ENCODE measurements around the gene MICA. TPM values are rescaled to one million over a fixed set of nuclear protein-coding genes. Genes with fewer than 3 reads are reported as not detected.

MICA gene
- total RNA-seq, 1 experiment from 2014 or later, result 41.2 TPM

DNA sequence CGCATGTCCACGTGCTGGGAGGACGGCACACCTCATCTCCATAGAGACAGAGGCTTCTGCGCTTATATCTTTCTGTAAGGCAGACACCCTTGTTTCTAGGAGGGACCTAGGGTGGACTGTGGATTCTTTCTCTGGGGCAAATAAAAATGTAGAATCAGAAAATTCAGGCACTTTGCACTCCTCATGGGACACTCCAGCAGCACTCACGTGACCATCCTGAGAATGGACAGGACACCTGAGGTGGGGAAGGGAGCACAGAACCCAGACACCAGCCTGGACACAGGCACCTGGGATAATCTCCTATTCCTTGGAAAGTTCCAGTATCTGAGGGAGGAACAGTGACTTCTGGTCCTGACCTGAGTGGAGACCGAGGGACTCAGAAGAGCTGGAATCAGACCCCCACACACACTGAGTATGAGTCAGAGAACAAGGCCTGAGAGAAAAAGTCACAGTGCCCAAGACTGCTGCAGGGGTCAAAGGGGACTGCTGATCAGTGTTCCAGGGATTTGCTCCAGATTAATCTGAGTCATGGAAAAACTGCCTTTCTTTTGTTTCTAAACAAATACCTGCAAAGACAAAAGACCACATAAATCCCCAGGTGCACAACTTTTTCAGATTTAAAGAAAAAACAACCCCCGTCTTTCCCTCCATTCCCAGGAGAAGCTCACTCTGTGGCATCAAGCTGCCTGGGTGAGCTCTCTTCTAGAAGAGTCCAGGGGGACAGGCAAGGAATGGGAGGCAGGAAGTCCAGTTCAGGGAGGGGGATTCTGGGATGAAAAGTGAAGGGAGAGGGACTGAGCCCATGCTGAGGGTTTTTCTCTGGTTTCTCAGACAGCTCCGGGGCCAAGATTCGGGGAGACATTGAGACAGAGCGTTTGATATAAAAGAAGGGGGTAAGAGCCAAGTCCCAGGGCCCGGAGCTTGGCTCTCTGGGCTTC is 58.9 kb downstream of the MICA start:
- intact Hi-C loops (cut with micrococcal nuclease; ENCODE audit: unreplicated experiment), result no loop called here
- Histone ChIP-seq H3K27ac (ENCODE audit: low read depth, low read length, poor library complexity, severe bottlenecking) (no peak overlapping the region), H3K4me3 (ENCODE audit: low read depth, low read length, poor library complexity, severe bottlenecking) (peak overlapping the region; percentile 29), H3K4me1 (ENCODE audit: insufficient read depth, low read length, poor library complexity, severe bottlenecking) (no peaks in the 10 kb centered on the region), H3K36me3 (ENCODE audit: insufficient read depth, low read length, poor library complexity, severe bottlenecking) (no peaks in the 10 kb centered on the region), H3K27me3 (replicated peaks; ENCODE audit: insufficient read depth, low read depth, low read length, poor library complexity) (peaks cover 6% of the 10 kb centered on the region), H3K9me3 (ENCODE audit: low read depth, low read length, poor library complexity, severe bottlenecking) (no peaks in the 10 kb centered on the region)
- TF ChIP-seq, protein P1, sequence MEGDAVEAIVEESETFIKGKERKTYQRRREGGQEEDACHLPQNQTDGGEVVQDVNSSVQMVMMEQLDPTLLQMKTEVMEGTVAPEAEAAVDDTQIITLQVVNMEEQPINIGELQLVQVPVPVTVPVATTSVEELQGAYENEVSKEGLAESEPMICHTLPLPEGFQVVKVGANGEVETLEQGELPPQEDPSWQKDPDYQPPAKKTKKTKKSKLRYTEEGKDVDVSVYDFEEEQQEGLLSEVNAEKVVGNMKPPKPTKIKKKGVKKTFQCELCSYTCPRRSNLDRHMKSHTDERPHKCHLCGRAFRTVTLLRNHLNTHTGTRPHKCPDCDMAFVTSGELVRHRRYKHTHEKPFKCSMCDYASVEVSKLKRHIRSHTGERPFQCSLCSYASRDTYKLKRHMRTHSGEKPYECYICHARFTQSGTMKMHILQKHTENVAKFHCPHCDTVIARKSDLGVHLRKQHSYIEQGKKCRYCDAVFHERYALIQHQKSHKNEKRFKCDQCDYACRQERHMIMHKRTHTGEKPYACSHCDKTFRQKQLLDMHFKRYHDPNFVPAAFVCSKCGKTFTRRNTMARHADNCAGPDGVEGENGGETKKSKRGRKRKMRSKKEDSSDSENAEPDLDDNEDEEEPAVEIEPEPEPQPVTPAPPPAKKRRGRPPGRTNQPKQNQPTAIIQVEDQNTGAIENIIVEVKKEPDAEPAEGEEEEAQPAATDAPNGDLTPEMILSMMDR (conservative IDR thresholded peaks at IDR 0.05; ENCODE audit: low read depth, low read length), result no peak
- no peak for TF ChIP-seq EZH2 (IDR thresholded peaks at IDR 0.05; ENCODE audit: borderline replicate concordance, low read depth, low read length, poor library complexity, severe bottlenecking)
- no TSS peak for BruUV-seq (replicated peaks)
- ChIA-PET POLR2A (ENCODE audit: low non-redundant PET) (no interaction called here), CTCF (interaction anchor here (0.5 kb wide), 1 partner anchor 29 kb away, joined by 4 read pairs; no protein-coding TSS in a partner anchor)
- no peak for DNase-seq (ENCODE audit: low spot score)

DNA sequence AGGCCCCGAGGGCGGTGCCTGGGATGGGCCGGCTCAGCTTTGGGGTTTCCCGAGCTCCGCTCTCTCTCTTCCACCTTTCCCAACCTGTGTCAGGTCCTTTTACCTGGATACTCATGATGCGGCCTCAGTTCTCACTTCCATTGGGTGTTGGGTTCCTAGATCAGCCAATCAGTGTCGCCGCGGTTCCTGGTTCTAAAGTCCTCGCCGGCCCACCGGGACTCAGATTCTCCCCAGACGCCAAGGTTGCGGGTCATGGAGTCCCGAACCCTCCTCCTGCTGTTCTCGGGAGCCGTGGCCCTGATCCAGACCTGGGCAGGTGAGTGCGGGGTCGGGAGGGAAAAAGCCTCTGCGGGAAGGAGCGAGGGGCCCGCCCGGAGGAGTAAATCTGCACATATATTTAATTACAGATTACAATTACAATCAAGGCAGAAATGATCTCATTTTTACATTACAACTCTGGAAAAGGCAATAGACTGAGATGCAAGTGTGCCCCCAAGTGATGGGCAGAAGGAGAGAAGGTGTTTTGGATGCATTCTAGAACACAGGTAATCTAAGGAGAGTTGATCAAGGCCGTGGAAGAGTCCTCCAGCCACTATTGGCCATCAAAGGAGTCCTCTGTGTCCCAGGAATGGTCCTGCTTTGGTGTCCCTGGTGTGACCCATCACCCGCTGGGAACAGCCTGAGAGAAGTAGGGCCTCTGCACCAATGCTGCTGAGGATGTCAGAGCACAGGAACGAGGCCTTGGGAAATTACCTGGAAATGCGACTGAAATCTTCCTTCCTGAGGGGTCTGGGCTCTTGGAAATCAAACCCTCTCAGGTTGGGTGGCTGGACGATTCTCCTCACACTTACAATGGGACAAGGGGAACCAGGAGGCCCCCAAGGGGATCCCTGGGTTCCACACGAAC is 59.8 kb downstream of the MICA start:
- TF ChIP-seq, protein P1 (conservative IDR thresholded peaks at IDR 0.05; ENCODE audit: low read depth, low read length), result no peak
- TF ChIP-seq EZH2 (IDR thresholded peaks at IDR 0.05; ENCODE audit: borderline replicate concordance, low read depth, low read length, poor library complexity, severe bottlenecking), result no peak
- intact Hi-C loops (cut with micrococcal nuclease; ENCODE audit: unreplicated experiment), result no loop called here
- Histone ChIP-seq H3K4me3 (ENCODE audit: low read depth, low read length, poor library complexity, severe bottlenecking) (peak overlapping the region; percentile 29), H3K27ac (ENCODE audit: low read depth, low read length, poor library complexity, severe bottlenecking) (no peak overlapping the region), H3K36me3 (ENCODE audit: insufficient read depth, low read length, poor library complexity, severe bottlenecking) (no peaks in the 10 kb centered on the region), H3K27me3 (replicated peaks; ENCODE audit: insufficient read depth, low read depth, low read length, poor library complexity) (peaks cover 6% of the 10 kb centered on the region), H3K4me1 (ENCODE audit: insufficient read depth, low read length, poor library complexity, severe bottlenecking) (no peaks in the 10 kb centered on the region), H3K9me3 (ENCODE audit: low read depth, low read length, poor library complexity, severe bottlenecking) (no peaks in the 10 kb centered on the region)
- POLR2A ChIA-PET (ENCODE audit: low non-redundant PET), result no interaction called here
- peak; percentile 71 for DNase-seq (ENCODE audit: low spot score)
- CTCF ChIA-PET, result no interaction called here
- no TSS peak for BruUV-seq (replicated peaks)

DNA sequence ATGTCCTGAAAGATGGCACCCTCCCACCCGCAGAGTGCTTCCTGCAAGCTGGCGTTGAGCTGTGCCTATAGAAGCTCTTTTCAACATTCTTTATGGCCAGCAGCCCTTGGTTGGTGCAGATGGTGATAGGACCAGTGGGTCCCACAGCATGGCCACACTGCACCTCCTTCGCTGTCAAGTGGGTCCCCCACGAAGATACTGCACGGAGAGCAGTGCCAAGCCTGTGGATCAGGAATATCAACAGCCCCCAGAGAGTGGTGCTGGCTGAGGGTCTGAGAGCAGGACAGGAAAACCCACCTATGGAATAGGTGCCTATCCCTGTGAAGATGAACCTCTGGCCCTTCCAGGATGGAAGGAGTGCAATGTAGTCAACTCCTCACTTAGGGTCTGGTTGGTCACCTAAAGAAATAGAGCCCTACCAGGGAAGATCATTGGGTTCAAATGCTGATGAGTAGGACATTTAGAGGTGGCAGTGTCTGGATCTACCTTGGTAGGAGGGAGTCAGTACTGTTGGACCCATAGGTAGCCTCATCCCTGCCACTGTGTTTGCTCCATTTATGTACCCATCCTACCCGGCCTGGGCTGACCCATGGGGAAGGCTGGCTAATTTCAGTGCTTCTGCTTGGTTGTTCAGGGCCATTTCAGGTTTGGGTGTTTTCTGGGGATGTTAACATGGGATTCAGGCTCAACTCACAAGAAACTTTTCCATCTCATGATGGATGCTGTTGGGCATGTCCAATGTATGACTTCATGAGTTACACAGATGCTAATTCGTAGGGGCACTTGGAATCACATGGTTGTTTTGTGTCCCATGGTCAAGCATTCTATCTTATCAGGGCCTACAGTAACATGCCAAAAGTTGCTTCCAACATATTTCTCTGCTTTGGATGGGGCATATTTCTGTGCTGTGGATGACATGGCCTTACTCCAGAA is 61.1 kb downstream of the MICA start:
- Histone ChIP-seq H3K9me3 (ENCODE audit: low read depth, low read length, poor library complexity, severe bottlenecking) (no peaks in the 10 kb centered on the region), H3K27ac (ENCODE audit: low read depth, low read length, poor library complexity, severe bottlenecking) (no peak overlapping the region), H3K36me3 (ENCODE audit: insufficient read depth, low read length, poor library complexity, severe bottlenecking) (no peaks in the 10 kb centered on the region), H3K4me3 (ENCODE audit: low read depth, low read length, poor library complexity, severe bottlenecking) (no peak overlapping the region), H3K4me1 (ENCODE audit: insufficient read depth, low read length, poor library complexity, severe bottlenecking) (no peaks in the 10 kb centered on the region), H3K27me3 (replicated peaks; ENCODE audit: insufficient read depth, low read depth, low read length, poor library complexity) (peaks cover 6% of the 10 kb centered on the region)
- no peak for DNase-seq (ENCODE audit: low spot score)
- POLR2A ChIA-PET (ENCODE audit: low non-redundant PET), result no interaction called here
- CTCF ChIA-PET, result no interaction called here
- BruUV-seq (replicated peaks), result no TSS peak
- intact Hi-C loops (cut with micrococcal nuclease; ENCODE audit: unreplicated experiment), result no loop called here
- TF ChIP-seq, protein P1 (conservative IDR thresholded peaks at IDR 0.05; ENCODE audit: low read depth, low read length), result no peak
- TF ChIP-seq EZH2 (IDR thresholded peaks at IDR 0.05; ENCODE audit: borderline replicate concordance, low read depth, low read length, poor library complexity, severe bottlenecking), result no peak

All from A673 (cell line).